MM.1S (cell line): ENCODE measurements around the gene LIX1.

Experiments used
- CTCF ChIP-seq: fragments of 300-600 bp; sonication (generic); IDR thresholded peaks from 2 replicates; pipeline ENCODE4 v1.5.1; 2016; ENCODE audit warnings: antibody characterized with exemption, low read length, mixed read lengths
- EZH2 ChIP-seq: fragments of 300-600 bp; sonication (generic); optimal IDR thresholded peaks from 2 replicates; pipeline ENCODE3; 2017; ENCODE audit warnings: low read depth, mild to moderate bottlenecking, antibody characterized with exemption, low read length, mixed read lengths
- EZH2phosphoT487 ChIP-seq: fragments of 300-600 bp; sonication (generic); IDR thresholded peaks from 2 replicates; pipeline ENCODE4 v1.6.1; 2018; ENCODE audit warnings: antibody characterized with exemption, low read length

GRCh38 chr5:97183100-97183929 is 40.9 kb upstream of the LIX1 start, which contains the start of gene RIOK2:
- TF ChIP-seq CTCF (no peak), EZH2 (no peak), EZH2phosphoT487 (no peak)
